ENCODE data around the gene KIRREL3.
"Not testable (repeated sequence)": the region's sequence is repeated elsewhere in the genome, so short reads cannot be mapped to it uniquely, and the experiment has no call there.

The KIRREL3 gene

DNA sequence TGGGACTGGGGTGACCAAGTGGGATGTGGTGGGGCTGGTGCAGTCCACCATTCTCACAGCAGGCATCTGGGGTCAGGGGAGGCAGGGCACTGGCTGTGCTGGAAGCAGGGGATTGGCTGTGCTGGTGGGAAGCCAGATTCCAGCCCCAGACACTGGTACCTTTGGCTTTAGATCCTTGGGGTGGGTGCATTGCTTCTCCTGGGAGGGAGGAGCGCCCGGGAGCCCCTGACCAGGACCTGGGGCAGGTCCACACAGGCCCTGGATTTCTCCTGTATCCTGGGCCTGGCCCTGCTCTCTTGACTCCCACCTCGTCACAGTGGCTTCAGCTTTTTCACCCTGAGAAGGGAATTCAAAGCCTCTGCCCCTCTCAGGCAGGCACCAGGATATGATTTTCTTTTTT is 606.5 kb downstream of the KIRREL3 start:
- no peak overlapping the region for H3K4me3 ChIP-seq (ENCODE audit: low read depth, low read length)
- TF ChIP-seq, protein P1, sequence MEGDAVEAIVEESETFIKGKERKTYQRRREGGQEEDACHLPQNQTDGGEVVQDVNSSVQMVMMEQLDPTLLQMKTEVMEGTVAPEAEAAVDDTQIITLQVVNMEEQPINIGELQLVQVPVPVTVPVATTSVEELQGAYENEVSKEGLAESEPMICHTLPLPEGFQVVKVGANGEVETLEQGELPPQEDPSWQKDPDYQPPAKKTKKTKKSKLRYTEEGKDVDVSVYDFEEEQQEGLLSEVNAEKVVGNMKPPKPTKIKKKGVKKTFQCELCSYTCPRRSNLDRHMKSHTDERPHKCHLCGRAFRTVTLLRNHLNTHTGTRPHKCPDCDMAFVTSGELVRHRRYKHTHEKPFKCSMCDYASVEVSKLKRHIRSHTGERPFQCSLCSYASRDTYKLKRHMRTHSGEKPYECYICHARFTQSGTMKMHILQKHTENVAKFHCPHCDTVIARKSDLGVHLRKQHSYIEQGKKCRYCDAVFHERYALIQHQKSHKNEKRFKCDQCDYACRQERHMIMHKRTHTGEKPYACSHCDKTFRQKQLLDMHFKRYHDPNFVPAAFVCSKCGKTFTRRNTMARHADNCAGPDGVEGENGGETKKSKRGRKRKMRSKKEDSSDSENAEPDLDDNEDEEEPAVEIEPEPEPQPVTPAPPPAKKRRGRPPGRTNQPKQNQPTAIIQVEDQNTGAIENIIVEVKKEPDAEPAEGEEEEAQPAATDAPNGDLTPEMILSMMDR (IDR thresholded peaks at IDR 0.05; ENCODE audit: low read depth, low read length): no peak

DNA sequence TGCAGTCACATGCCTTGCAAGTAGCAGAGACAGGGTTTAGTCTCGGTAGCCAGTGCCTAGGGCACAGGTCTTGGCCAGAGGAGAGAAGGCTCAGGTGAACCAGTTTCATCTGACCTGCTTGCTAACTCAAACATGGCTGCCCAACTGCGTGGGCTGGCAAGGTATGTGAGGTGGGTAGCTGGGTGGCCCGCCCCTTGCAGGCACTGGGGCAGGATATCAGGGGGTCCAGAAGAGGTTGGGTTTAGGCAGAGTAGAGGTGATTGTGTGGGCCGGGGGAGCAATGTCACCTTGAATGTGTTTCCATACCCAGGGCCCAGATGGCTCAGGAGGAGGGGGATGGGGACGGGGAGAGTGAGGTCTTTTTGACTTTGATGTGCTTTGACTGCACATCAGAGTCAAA is 607.4 kb downstream of the KIRREL3 start:
- H3K4me3 ChIP-seq (ENCODE audit: low read depth, low read length): no peak overlapping the region
- TF ChIP-seq, protein P1 (IDR thresholded peaks at IDR 0.05; ENCODE audit: low read depth, low read length): no peak

DNA sequence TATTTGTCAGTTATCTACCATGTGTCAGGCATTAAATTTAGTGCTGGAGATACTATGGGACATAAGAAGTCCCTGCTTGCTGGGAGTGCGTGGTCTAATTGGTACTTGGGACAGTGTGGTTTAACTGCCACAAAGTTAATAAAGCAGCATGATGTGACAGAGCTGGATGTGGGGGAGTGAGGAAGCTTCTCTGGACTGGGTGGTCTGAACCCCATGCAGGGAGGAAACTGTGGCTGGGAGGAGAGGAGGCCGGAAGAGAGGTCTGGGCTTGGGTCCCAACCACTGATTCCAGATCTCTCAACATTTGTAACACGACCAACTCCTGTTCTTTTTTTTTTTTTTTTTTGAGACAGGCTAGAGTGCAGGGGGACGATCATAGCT is 607.9 kb downstream of the KIRREL3 start:
- TF ChIP-seq, protein P1 (IDR thresholded peaks at IDR 0.05; ENCODE audit: low read depth, low read length): no peak
- H3K4me3 ChIP-seq (ENCODE audit: low read depth, low read length): no peak overlapping the region

- TF ChIP-seq, protein P1 (IDR thresholded peaks at IDR 0.05; ENCODE audit: low read depth, low read length): no peak
- H3K4me3 ChIP-seq (ENCODE audit: low read depth, low read length): no peak overlapping the region
Measured at GRCh38 chr11:126391970-126392632, 608.5 kb downstream of the KIRREL3 start.

- TF ChIP-seq, protein P1 (IDR thresholded peaks at IDR 0.05; ENCODE audit: low read depth, low read length): no peak
- no peak overlapping the region for H3K4me3 ChIP-seq (ENCODE audit: low read depth, low read length)
Measured at GRCh38 chr11:126391286-126391954, 609.1 kb downstream of the KIRREL3 start.

DNA sequence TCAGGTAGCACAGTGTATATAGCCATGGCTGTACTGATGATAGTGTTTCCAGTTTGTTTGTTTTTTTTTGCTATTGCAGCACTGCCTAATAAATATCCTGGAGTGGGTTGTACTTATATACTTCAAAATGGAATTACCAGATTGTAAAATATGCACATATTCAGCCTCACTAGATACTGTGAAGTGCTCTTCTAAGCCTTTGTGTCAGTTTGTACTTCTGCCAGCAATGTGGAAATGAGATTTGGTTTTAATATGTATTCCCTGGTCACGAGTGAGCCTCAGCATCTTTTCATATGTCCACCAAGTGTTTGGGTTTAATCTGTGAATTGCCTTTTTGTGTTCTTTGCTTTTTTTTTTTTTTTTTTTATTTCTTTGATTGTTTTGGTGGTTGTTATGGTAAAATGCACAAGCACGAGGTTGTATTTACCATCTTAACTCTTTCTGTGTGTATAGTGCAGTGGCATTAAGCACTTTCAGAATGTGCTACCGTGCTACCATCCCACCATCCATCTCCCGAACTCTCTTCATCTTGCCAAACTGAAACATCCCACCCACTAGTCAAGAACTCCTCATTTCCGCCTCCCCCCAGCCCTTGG is 610.2 kb downstream of the KIRREL3 start:
- H3K4me3 ChIP-seq (ENCODE audit: low read depth, low read length): no peak overlapping the region
- TF ChIP-seq, protein P1 (IDR thresholded peaks at IDR 0.05; ENCODE audit: low read depth, low read length): no peak

GRCh38 chr11:126387857-126388256 is 612.7 kb downstream of the KIRREL3 start:
- TF ChIP-seq, protein P1 (IDR thresholded peaks at IDR 0.05; ENCODE audit: low read depth, low read length): no peak
- H3K4me3 ChIP-seq (ENCODE audit: low read depth, low read length): no peak overlapping the region

GRCh38 chr11:126386729-126387071 is 613.9 kb downstream of the KIRREL3 start:
- not testable (repeated sequence) for H3K4me3 ChIP-seq (ENCODE audit: low read depth, low read length)

All from WI38 (cell line).